GM19035 (cell line): ENCODE results near the gene SPTA1.

Source experiments
- ATAC-seq: cut with Tn5 transposase; IDR thresholded peaks from one replicate; pipeline ENCODE4 v1.9.1; 2021; ENCODE audit not compliant: unreplicated experiment

SPTA1 gene

GRCh38 chr1:158577561-158577960 is 109.0 kb downstream of the SPTA1 start:
- ATAC-seq, result no peak

GRCh38 chr1:158572226-158572625 is 114.3 kb downstream of the SPTA1 start:
- ATAC-seq, result no peak

GRCh38 chr1:158570480-158570879 is 116.0 kb downstream of the SPTA1 start, which contains the start of gene OR6P1:
OR6P1 (minus strand) TSS chr1:158570580; CDS start chr1:158563604, 6,976 bp downstream.
- no peak for ATAC-seq

GRCh38 chr1:158564608-158565007 is 121.9 kb downstream of the SPTA1 start:
- no peak for ATAC-seq

- no peak for ATAC-seq
Observed at GRCh38 chr1:158563853-158564252, 122.7 kb downstream of the SPTA1 start.
